Natural killer cell (primary cell): Measurements from ENCODE around the gene SLC2A5. TPM values are rescaled to one million over a fixed set of nuclear protein-coding genes. Genes with fewer than 3 reads are reported as not detected.
"Not testable (repeated sequence)": the region's sequence is repeated elsewhere in the genome, so short reads cannot be mapped to it uniquely, and the experiment has no call there.

Experiments used
- ATAC-seq, 3 donors: fragments of 150-1000 bp in 2 of 3; fragments of 200-7000 bp in 1 of 3; cut with Tn5 transposase; 1 replicate in 1 of 3; 2 replicates in 2 of 3; pipeline ENCODE4 v1.10.0; 2021; ENCODE audit warnings: mild to moderate bottlenecking in 2 of 3, moderate library complexity in 2 of 3
- DNase-seq, 2 donors: peaks; one replicate each; pipeline versions ENCODE4 v3.0.0 to v3.0.0-alpha.2; 2013 to 2021; ENCODE audit warnings: mixed read lengths in 1 of 2
- H3K27ac ChIP-seq: one replicate; pipeline ENCODE4 v1.5.1; 2013; ENCODE audit warnings: mild to moderate bottlenecking, low read length
- H3K27me3 ChIP-seq: one replicate; pipeline ENCODE4 v1.6.1; 2013; ENCODE audit warnings: low read length; ENCODE audit not compliant: control insufficient read depth, insufficient read depth
- H3K36me3 ChIP-seq: one replicate; pipeline ENCODE4 v1.6.1; 2013; ENCODE audit warnings: low read length; ENCODE audit not compliant: control insufficient read depth, insufficient read depth
- H3K4me1 ChIP-seq: one replicate; pipeline ENCODE4 v1.6.1; 2013; ENCODE audit warnings: low read length; ENCODE audit not compliant: control insufficient read depth, insufficient read depth
- H3K4me3 ChIP-seq: one replicate; pipeline ENCODE4 v1.5.1; 2013; ENCODE audit warnings: low read length
- H3K9me3 ChIP-seq: one replicate; pipeline ENCODE4 v1.6.1; 2013; ENCODE audit warnings: low read length; ENCODE audit not compliant: control insufficient read depth, insufficient read depth
- H3K27ac Mint-ChIP-seq, 2 donors: one replicate each; pipeline ENCODE4 v1.8.0; 2022; ENCODE audit warnings: mild to moderate bottlenecking in 2 of 2, mixed read lengths in 2 of 2, moderate library complexity in 1 of 2
- H3K27me3 Mint-ChIP-seq, 2 donors: one replicate each; pipeline ENCODE4 v1.8.0; 2022; ENCODE audit warnings: low read depth in 2 of 2, mixed read lengths in 2 of 2
- H3K36me3 Mint-ChIP-seq: one replicate; pipeline ENCODE4 v1.8.0; 2022; ENCODE audit warnings: mixed read lengths
- H3K4me1 Mint-ChIP-seq, 2 donors: one replicate each; pipeline ENCODE4 v1.8.0; 2022; ENCODE audit warnings: mixed read lengths in 2 of 2
- H3K4me3 Mint-ChIP-seq: one replicate; pipeline ENCODE4 v1.8.0; 2022; ENCODE audit warnings: mild to moderate bottlenecking, moderate library complexity, mixed read lengths
- H3K9me3 Mint-ChIP-seq, 2 donors: one replicate each; pipeline ENCODE4 v1.8.0; 2022; ENCODE audit warnings: mixed read lengths in 2 of 2
- WGBS: methylation state at CpG from one replicate; pipeline ENCODE4 v1.1.7; 2013; ENCODE audit warnings: missing lambda C conversion rate; ENCODE audit not compliant: insufficient coverage; 5-methylcytosine and 5-hydroxymethylcytosine counted together
- intact Hi-C: fragments of 100-400 bp; cut with micrococcal nuclease; formaldehyde crosslinking; loops from one replicate; pipeline ENCODE4 v1.14.2; 2022
- total RNA-seq, 4 donors: library from RNA; stranded (reverse); fragments of 120-200 nt in 1 of 4; gene quantifications; one replicate each; pipeline versions ENCODE4 v1.2.3 to v1.2.4, GENCODE V29; 2013 to 2022
- TF ChIP-seq, protein P1 (sequence below): fragments of 200-600 bp; IDR thresholded peaks from one replicate; pipeline ENCODE4 v1.8.0; 2022; ENCODE audit warnings: antibody characterized with exemption

The SLC2A5 gene
- total RNA-seq, 3 donors from 2014 or later (not counting 1 experiment from before 2014, with no cell fraction given): not detected

DNA sequence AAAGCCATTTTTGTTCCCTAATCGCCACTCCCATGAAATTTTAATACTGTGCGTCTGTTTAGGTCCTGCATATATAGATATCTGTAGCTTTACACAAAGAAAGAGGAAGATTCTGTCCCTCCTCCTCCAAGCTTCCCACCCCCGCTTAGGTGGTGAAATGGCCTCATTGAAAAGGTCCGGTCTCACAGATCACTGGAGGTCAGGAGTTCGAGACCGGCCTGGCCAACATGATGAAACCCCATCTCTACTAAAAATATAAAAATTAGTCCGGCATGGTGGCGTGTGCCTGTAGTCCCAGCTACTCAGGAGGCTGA is 64.1 kb downstream of the SLC2A5 start:
- Histone ChIP-seq H3K4me1 (peaks cover 17% of the 10 kb centered on the region), H3K36me3 (no peaks in the 10 kb centered on the region), H3K27me3 (no peaks in the 10 kb centered on the region), H3K9me3 (no peaks in the 10 kb centered on the region), H3K4me3 (no peak overlapping the region), H3K27ac (no peak overlapping the region)
- ATAC-seq (no peak), DNase-seq (no peak)
- intact Hi-C loops: loop anchor here (5.0 kb wide), 1 partner anchor 88 kb away; no protein-coding TSS in a partner anchor
- Mint-ChIP-seq H3K4me1 (peaks cover 0 to 2% of the 10 kb centered on the region in 2 donors), H3K4me3 (no peak overlapping the region), H3K36me3 (no peaks in the 10 kb centered on the region), H3K9me3 (no peaks in the 10 kb centered on the region), H3K27ac (no peak overlapping the region), H3K27me3 (no peaks in the 10 kb centered on the region)
- TF ChIP-seq, protein P1, sequence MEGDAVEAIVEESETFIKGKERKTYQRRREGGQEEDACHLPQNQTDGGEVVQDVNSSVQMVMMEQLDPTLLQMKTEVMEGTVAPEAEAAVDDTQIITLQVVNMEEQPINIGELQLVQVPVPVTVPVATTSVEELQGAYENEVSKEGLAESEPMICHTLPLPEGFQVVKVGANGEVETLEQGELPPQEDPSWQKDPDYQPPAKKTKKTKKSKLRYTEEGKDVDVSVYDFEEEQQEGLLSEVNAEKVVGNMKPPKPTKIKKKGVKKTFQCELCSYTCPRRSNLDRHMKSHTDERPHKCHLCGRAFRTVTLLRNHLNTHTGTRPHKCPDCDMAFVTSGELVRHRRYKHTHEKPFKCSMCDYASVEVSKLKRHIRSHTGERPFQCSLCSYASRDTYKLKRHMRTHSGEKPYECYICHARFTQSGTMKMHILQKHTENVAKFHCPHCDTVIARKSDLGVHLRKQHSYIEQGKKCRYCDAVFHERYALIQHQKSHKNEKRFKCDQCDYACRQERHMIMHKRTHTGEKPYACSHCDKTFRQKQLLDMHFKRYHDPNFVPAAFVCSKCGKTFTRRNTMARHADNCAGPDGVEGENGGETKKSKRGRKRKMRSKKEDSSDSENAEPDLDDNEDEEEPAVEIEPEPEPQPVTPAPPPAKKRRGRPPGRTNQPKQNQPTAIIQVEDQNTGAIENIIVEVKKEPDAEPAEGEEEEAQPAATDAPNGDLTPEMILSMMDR: peak; percentile 33
- WGBS: 66% methylated on average over 8 of the region's 8 CpGs

DNA sequence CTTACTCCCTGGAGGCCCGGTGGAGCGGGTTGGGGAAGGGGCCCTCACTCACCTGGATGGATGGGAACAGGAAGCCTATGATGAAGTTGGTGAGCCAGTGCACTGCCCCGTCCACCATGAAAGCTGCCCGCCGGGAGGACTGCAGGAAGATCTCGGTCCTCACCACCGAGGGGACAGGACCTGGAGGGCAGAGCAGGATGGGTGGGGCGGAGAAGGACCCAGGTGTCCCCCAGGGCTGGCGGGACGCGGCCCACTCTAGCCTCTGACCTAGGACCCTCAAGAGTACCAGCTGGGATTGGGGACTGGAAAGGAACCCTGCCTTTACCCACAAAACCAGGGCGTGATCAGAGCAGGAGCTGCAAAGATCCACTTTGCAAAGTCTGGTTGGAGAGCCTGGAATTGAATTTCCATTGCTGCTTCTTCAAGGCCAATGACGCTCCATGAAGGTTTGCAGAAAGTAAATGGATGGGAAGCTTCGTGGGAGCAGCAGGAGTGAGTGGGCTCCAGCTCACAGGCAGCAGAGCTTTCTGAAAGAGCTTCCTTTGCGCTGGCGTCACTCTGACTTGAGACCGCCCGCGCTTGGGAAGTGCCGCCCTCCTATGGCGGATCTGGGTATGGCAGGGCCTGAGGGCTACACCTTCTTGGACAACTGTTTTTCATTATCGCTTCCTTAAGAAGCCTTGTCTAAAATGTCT is 64.6 kb downstream of the SLC2A5 start:
- H3K27me3 ChIP-seq: no peaks in the 10 kb centered on the region
- H3K27ac ChIP-seq: no peak overlapping the region
- 49% methylated on average over 22 of the region's 22 CpGs for WGBS
- Mint-ChIP-seq H3K27me3 (no peaks in the 10 kb centered on the region), H3K4me3 (no peak overlapping the region), H3K36me3 (no peaks in the 10 kb centered on the region), H3K9me3 (no peaks in the 10 kb centered on the region), H3K27ac (no peak overlapping the region), H3K4me1 (no peaks in the 10 kb centered on the region)
- no peaks in the 10 kb centered on the region for H3K9me3 ChIP-seq
- peaks cover 17% of the 10 kb centered on the region for H3K4me1 ChIP-seq
- DNase-seq (peak; percentile 63 to 87), ATAC-seq (peak; percentile 88 to 96 (median 92))
- TF ChIP-seq, protein P1: peak; percentile 82
- no peak overlapping the region for H3K4me3 ChIP-seq
- intact Hi-C loops: loop anchor here (5.0 kb wide), 1 partner anchor 88 kb away; no protein-coding TSS in a partner anchor
- no peaks in the 10 kb centered on the region for H3K36me3 ChIP-seq

DNA sequence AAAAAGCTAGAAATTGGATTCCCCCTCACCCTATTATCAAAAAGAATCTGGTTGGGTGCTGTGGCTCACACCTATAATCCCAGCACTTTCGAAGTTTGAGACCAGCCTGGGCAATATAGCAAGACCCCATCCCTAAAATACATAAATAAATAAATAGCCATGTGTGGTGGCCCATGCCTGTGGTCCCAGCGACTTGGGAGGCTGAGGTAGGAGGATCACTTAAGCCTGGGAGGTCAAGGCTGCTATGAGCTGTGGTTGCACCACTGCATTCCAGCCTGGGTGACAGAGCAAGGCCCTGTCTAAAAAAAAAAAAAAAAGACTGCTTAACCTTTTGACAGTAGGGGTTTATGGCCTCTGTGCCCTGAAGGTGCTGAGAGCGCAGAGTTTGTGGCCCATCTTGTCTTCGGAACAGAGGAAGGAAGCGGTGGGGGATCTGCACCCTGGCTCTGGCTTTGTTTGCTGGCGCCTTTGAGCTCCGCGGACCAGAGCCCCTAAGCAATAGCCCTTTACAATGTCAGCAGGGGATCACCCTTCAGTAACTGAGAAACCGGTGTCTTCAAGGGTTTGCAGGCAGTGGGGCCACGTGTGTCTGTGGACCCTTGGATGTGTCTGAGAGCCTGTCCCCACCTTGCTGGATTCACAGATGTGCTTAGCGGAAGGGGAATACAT is 65.3 kb downstream of the SLC2A5 start:
- Histone ChIP-seq H3K4me3 (no peak overlapping the region), H3K4me1 (peaks cover 17% of the 10 kb centered on the region), H3K9me3 (no peaks in the 10 kb centered on the region), H3K36me3 (no peaks in the 10 kb centered on the region), H3K27me3 (no peaks in the 10 kb centered on the region), H3K27ac (no peak overlapping the region)
- TF ChIP-seq, protein P1: no peak
- ATAC-seq: no peak
- Mint-ChIP-seq H3K4me1 (no peaks in the 10 kb centered on the region), H3K27ac (no peak overlapping the region), H3K4me3 (no peak overlapping the region), H3K36me3 (no peaks in the 10 kb centered on the region), H3K27me3 (no peaks in the 10 kb centered on the region), H3K9me3 (no peaks in the 10 kb centered on the region)
- peak in 1 of 2 donors; percentile 34 for DNase-seq
- intact Hi-C loops: no loop called here
- WGBS: 47% methylated on average over 11 of the region's 11 CpGs

DNA sequence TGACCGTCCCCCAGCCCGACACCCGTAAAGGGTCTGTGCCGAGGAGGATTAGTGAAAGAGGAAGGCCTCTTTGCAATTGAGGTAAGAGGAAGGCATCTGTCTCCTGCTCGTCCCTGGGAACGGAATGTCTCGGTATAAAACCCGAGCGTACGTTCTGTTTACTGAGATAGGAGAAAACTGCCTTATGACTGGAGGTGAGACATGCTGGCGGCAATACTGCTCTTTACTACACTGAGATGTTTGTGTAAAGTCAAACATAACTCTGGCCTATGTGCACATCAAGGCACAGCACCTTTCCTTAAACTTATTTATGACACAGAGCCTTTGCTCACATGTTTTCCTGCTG is 67.2 kb downstream of the SLC2A5 start:
- not testable (repeated sequence) for H3K36me3 Mint-ChIP-seq

DNA sequence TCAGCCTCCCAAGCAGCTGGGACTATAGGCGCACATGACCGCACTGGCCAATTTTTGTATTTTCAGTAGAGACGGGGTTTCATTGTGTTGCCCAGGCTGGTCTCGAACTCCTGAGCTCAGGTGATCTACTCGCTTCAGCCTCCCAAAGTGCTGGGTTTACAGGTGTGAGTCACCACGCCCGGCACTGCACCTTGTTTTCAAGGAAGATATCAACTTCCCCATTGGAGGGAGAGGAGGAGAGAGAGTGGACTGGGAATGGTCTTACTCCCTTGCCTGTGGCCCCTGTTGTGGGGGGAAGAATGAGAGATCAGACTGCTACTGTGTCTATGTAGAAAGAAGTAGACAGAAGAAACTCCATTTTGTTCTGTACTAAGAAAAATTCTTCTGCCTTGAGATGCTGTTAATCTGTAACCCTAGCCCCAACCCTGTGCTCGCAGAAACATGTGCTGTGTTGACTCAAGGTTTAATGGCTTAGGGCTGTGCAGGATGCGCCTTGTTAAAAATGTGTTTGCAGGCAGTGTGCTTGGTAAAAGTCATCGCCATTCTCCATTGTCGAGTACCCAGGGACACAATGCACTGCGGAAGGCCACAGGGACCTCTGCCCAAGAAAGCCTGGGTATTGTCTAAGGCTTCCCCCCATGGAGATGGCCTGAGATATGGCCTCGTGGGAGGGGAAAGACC is 67.8 kb downstream of the SLC2A5 start:
- H3K27me3 Mint-ChIP-seq, ATAC-seq, H3K4me3 ChIP-seq, H3K9me3 ChIP-seq, H3K36me3 Mint-ChIP-seq, H3K4me1 ChIP-seq, H3K9me3 Mint-ChIP-seq, H3K36me3 ChIP-seq, H3K27me3 ChIP-seq, H3K27ac ChIP-seq, H3K4me3 Mint-ChIP-seq, intact Hi-C loops, DNase-seq, H3K27ac Mint-ChIP-seq, H3K4me1 Mint-ChIP-seq: not testable (repeated sequence)
- WGBS: 87% methylated on average over 13 of the region's 13 CpGs

More for the DNA sequence above, 67.2 kb downstream of the SLC2A5 start:
- H3K4me3 ChIP-seq, H3K9me3 ChIP-seq, DNase-seq, H3K36me3 ChIP-seq, H3K27me3 ChIP-seq, intact Hi-C loops, H3K4me1 Mint-ChIP-seq, H3K27me3 Mint-ChIP-seq, H3K4me1 ChIP-seq, H3K27ac Mint-ChIP-seq, H3K27ac ChIP-seq, H3K9me3 Mint-ChIP-seq, ATAC-seq, H3K4me3 Mint-ChIP-seq: not testable (repeated sequence)
- WGBS: 85% methylated on average over 11 of the region's 11 CpGs
